Measurements from ENCODE around the gene PDGFD.

The PDGFD gene

DNA sequence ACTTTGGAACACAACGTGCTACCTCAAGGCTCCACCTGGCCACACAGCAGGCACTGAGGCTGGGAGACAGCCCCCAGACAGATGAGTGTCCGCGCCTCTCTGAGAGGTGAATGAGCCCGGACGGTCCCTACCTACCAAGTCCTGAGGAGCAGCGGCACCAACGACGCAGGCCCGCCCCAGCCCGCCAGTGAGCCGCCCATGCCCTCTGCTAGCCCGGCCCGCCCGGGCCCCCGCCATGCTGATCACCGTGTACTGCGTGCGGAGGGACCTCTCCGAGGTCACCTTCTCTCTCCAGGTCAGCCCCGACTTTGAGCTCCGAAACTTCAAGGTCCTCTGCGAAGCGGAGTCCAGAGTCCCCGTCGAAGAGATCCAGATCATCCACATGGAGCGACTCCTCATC lies 127.4 kb downstream of the PDGFD start, which contains the start of gene DDI1:
DDI1 (plus strand) TSS at position 53 of the 400 bp plus-strand sequence; CDS start at position 236, 183 bp downstream.
- Histone ChIP-seq H3K36me3 (ENCODE audit: control insufficient read depth in 2 of 2, insufficient read depth in 2 of 2, low read length in 2 of 2) (no peaks in the 10 kb centered on the region), H3K27ac (ENCODE audit: low read length) (no peak within 1 kb of the TSS), H3K27me3 (ENCODE audit: control insufficient read depth in 1 of 2, insufficient read depth in 2 of 2, low read length in 2 of 2) (no peaks in the 10 kb centered on the region), H3K9me3 (ENCODE audit: control insufficient read depth in 2 of 2, low read length in 2 of 2) (peaks cover 0 to 2% of the 10 kb centered on the region in 2 donors), H3K9ac (ENCODE audit: low read length in 2 of 2) (no peak within 1 kb of the TSS), H3K4me1 (ENCODE audit: control insufficient read depth, insufficient read depth, low read length) (no peaks in the 10 kb centered on the region), H3K4me3 (ENCODE audit: low read length in 2 of 2) (no peak within 1 kb of the TSS)

DNA sequence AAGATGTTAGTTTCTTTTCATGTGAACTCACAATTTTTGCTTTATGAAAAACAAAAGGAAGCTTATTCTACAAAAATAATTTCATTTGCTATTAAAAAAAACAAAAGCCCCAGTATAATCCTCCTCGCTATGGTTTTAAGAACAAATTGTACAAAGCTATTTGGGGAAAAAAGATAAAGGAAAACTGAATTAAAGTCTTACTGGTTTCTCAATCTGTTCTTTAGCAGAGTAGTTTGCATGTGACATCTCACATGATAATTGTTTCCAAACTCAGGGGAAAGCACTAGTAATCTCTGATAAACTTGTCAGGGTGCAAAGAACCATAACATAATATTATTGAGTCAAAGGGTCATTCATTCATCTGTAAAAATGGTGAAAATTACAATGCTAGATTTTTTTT lies 130.4 kb downstream of the PDGFD start:
- Histone ChIP-seq H3K27ac (ENCODE audit: low read length) (no peak overlapping the region), H3K27me3 (ENCODE audit: control insufficient read depth in 1 of 2, insufficient read depth in 2 of 2, low read length in 2 of 2) (no peaks in the 10 kb centered on the region), H3K4me3 (ENCODE audit: low read length in 2 of 2) (no peak overlapping the region), H3K9ac (ENCODE audit: low read length in 2 of 2) (no peak overlapping the region), H3K36me3 (ENCODE audit: control insufficient read depth in 2 of 2, insufficient read depth in 2 of 2, low read length in 2 of 2) (no peaks in the 10 kb centered on the region), H3K9me3 (ENCODE audit: control insufficient read depth in 2 of 2, low read length in 2 of 2) (peaks cover 0 to 3% of the 10 kb centered on the region in 2 donors), H3K4me1 (ENCODE audit: control insufficient read depth, insufficient read depth, low read length) (no peaks in the 10 kb centered on the region)

DNA sequence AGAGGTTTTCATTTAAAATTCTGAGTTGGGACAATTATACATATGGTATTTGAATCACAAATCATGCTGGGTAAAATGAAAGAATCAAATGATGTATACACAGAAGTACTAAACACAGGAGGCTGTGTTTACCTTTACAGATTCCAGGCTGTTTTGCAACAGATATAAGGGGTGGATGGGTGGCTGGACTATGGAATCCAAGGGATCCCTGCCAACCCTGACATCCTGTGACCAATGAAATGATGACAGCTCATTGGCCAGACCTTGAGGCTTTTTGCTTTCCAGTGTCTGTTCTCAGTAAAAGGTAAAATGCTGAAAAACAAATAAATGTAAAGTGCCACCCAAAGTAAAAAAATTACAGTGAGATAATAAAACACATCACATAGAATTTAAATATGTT lies 130.8 kb downstream of the PDGFD start:
- Histone ChIP-seq H3K9me3 (ENCODE audit: control insufficient read depth in 2 of 2, low read length in 2 of 2) (peaks cover 0 to 3% of the 10 kb centered on the region in 2 donors), H3K4me3 (ENCODE audit: low read length in 2 of 2) (no peak overlapping the region), H3K27me3 (ENCODE audit: control insufficient read depth in 1 of 2, insufficient read depth in 2 of 2, low read length in 2 of 2) (no peaks in the 10 kb centered on the region), H3K36me3 (ENCODE audit: control insufficient read depth in 2 of 2, insufficient read depth in 2 of 2, low read length in 2 of 2) (no peaks in the 10 kb centered on the region), H3K4me1 (ENCODE audit: control insufficient read depth, insufficient read depth, low read length) (no peaks in the 10 kb centered on the region), H3K9ac (ENCODE audit: low read length in 2 of 2) (no peak overlapping the region), H3K27ac (ENCODE audit: low read length) (no peak overlapping the region)

- H3K4me3 ChIP-seq (ENCODE audit: low read length in 2 of 2): no peak overlapping the region
- H3K9me3 ChIP-seq (ENCODE audit: control insufficient read depth in 2 of 2, low read length in 2 of 2): peaks cover 0 to 3% of the 10 kb centered on the region in 2 donors
- H3K4me1 ChIP-seq (ENCODE audit: control insufficient read depth, insufficient read depth, low read length): no peaks in the 10 kb centered on the region
- H3K36me3 ChIP-seq (ENCODE audit: control insufficient read depth in 2 of 2, insufficient read depth in 2 of 2, low read length in 2 of 2): no peaks in the 10 kb centered on the region
- no peak overlapping the region for H3K9ac ChIP-seq (ENCODE audit: low read length in 2 of 2)
- H3K27me3 ChIP-seq (ENCODE audit: control insufficient read depth in 1 of 2, insufficient read depth in 2 of 2, low read length in 2 of 2): no peaks in the 10 kb centered on the region
- H3K27ac ChIP-seq (ENCODE audit: low read length): no peak overlapping the region
Measured at GRCh38 chr11:104028476-104029263, 135.3 kb downstream of the PDGFD start.

DNA sequence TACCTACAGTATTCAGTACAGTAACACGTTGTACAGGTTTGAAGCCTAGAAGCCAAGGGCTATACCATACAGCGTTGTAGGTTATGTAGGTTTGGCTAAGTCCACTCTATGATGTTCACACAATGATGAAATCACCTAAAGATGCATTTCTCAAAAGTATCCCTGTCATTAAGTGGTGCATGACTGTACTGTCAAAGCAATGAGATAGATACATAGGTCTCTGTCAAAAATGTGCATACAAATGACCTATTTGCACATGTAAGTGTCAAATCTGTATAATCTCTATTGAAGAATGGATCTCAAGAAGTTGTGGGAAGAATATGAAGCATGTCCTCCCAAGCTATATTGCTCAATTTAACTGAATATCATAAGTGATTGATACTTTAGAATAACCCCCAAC lies 139.4 kb downstream of the PDGFD start:
- no peak overlapping the region for H3K4me3 ChIP-seq (ENCODE audit: low read length in 2 of 2)
- H3K4me1 ChIP-seq (ENCODE audit: control insufficient read depth, insufficient read depth, low read length): no peaks in the 10 kb centered on the region
- no peaks in the 10 kb centered on the region for H3K27me3 ChIP-seq (ENCODE audit: control insufficient read depth in 1 of 2, insufficient read depth in 2 of 2, low read length in 2 of 2)
- H3K27ac ChIP-seq (ENCODE audit: low read length): no peak overlapping the region
- no peak overlapping the region for H3K9ac ChIP-seq (ENCODE audit: low read length in 2 of 2)
- H3K36me3 ChIP-seq (ENCODE audit: control insufficient read depth in 2 of 2, insufficient read depth in 2 of 2, low read length in 2 of 2): no peaks in the 10 kb centered on the region
- no peaks in the 10 kb centered on the region for H3K9me3 ChIP-seq (ENCODE audit: control insufficient read depth in 2 of 2, low read length in 2 of 2)

GRCh38 chr11:104015649-104016415 lies 148.1 kb downstream of the PDGFD start:
- Histone ChIP-seq H3K4me3 (ENCODE audit: low read length in 2 of 2) (no peak overlapping the region), H3K27ac (ENCODE audit: low read length) (no peak overlapping the region), H3K4me1 (ENCODE audit: control insufficient read depth, insufficient read depth, low read length) (no peaks in the 10 kb centered on the region)

GRCh38 chr11:104011044-104011443 lies 152.9 kb downstream of the PDGFD start:
- Histone ChIP-seq H3K9ac (ENCODE audit: low read length in 2 of 2) (no peak overlapping the region), H3K4me3 (ENCODE audit: low read length in 2 of 2) (no peak overlapping the region), H3K4me1 (ENCODE audit: control insufficient read depth, insufficient read depth, low read length) (no peaks in the 10 kb centered on the region), H3K36me3 (ENCODE audit: control insufficient read depth in 2 of 2, insufficient read depth in 2 of 2, low read length in 2 of 2) (no peaks in the 10 kb centered on the region), H3K27ac (ENCODE audit: low read length) (no peak overlapping the region), H3K9me3 (ENCODE audit: control insufficient read depth in 2 of 2, low read length in 2 of 2) (no peaks in the 10 kb centered on the region), H3K27me3 (ENCODE audit: control insufficient read depth in 1 of 2, insufficient read depth in 2 of 2, low read length in 2 of 2) (no peaks in the 10 kb centered on the region)

More at GRCh38 chr11:104015649-104016415, 148.1 kb downstream of the PDGFD start:
- no peaks in the 10 kb centered on the region for H3K36me3 ChIP-seq (ENCODE audit: control insufficient read depth in 2 of 2, insufficient read depth in 2 of 2, low read length in 2 of 2)
- H3K27me3 ChIP-seq (ENCODE audit: control insufficient read depth in 1 of 2, insufficient read depth in 2 of 2, low read length in 2 of 2): no peaks in the 10 kb centered on the region
- H3K9me3 ChIP-seq (ENCODE audit: control insufficient read depth in 2 of 2, low read length in 2 of 2): no peaks in the 10 kb centered on the region
- H3K9ac ChIP-seq (ENCODE audit: low read length in 2 of 2): no peak overlapping the region

DNA sequence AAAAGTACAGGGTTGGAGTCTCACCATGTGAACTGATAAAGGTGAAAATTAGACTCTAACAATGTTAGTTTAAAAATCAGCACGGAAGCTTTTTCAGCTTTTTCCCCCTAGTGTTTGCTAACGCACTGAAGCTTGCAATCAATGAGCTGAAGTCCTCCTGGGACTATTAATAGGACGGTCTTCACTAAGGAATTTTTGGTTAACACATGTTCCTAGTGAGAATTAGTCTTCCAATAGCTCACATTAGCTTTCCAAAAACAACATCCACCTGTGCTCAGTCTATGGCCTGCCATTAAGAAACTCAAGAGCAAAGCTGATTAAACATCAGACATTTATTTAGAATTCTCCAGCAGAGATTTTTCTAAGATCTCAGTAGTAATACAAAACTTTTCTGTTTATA lies 154.2 kb downstream of the PDGFD start:
- no peaks in the 10 kb centered on the region for H3K27me3 ChIP-seq (ENCODE audit: control insufficient read depth in 1 of 2, insufficient read depth in 2 of 2, low read length in 2 of 2)
- no peaks in the 10 kb centered on the region for H3K4me1 ChIP-seq (ENCODE audit: control insufficient read depth, insufficient read depth, low read length)
- H3K36me3 ChIP-seq (ENCODE audit: control insufficient read depth in 2 of 2, insufficient read depth in 2 of 2, low read length in 2 of 2): no peaks in the 10 kb centered on the region
- H3K27ac ChIP-seq (ENCODE audit: low read length): no peak overlapping the region
- no peaks in the 10 kb centered on the region for H3K9me3 ChIP-seq (ENCODE audit: control insufficient read depth in 2 of 2, low read length in 2 of 2)
- no peak overlapping the region for H3K9ac ChIP-seq (ENCODE audit: low read length in 2 of 2)
- no peak overlapping the region for H3K4me3 ChIP-seq (ENCODE audit: low read length in 2 of 2)

GRCh38 chr11:104005234-104005855 lies 158.6 kb downstream of the PDGFD start:
- H3K4me3 ChIP-seq (ENCODE audit: low read length in 2 of 2): no peak overlapping the region
- no peaks in the 10 kb centered on the region for H3K36me3 ChIP-seq (ENCODE audit: control insufficient read depth in 2 of 2, insufficient read depth in 2 of 2, low read length in 2 of 2)

GRCh38 chr11:104003491-104003890 lies 160.5 kb downstream of the PDGFD start:
- Histone ChIP-seq H3K9me3 (ENCODE audit: control insufficient read depth in 2 of 2, low read length in 2 of 2) (no peaks in the 10 kb centered on the region), H3K9ac (ENCODE audit: low read length in 2 of 2) (no peak overlapping the region), H3K4me1 (ENCODE audit: control insufficient read depth, insufficient read depth, low read length) (no peaks in the 10 kb centered on the region), H3K4me3 (ENCODE audit: low read length in 2 of 2) (no peak overlapping the region), H3K36me3 (ENCODE audit: control insufficient read depth in 2 of 2, insufficient read depth in 2 of 2, low read length in 2 of 2) (no peaks in the 10 kb centered on the region), H3K27me3 (ENCODE audit: control insufficient read depth in 1 of 2, insufficient read depth in 2 of 2, low read length in 2 of 2) (no peaks in the 10 kb centered on the region), H3K27ac (ENCODE audit: low read length) (no peak overlapping the region)

More at GRCh38 chr11:104005234-104005855, 158.6 kb downstream of the PDGFD start:
- H3K27me3 ChIP-seq (ENCODE audit: control insufficient read depth in 1 of 2, insufficient read depth in 2 of 2, low read length in 2 of 2): no peaks in the 10 kb centered on the region
- no peak overlapping the region for H3K9ac ChIP-seq (ENCODE audit: low read length in 2 of 2)
- no peaks in the 10 kb centered on the region for H3K9me3 ChIP-seq (ENCODE audit: control insufficient read depth in 2 of 2, low read length in 2 of 2)
- H3K4me1 ChIP-seq (ENCODE audit: control insufficient read depth, insufficient read depth, low read length): no peaks in the 10 kb centered on the region
- H3K27ac ChIP-seq (ENCODE audit: low read length): no peak overlapping the region

Data from stomach smooth muscle (tissue), 2 donors.